Astrocyte of the spinal cord (primary cell): Measurements from ENCODE around the gene CDH15.

Experiments used
- DNase-seq: peaks from one replicate; pipeline ENCODE4 v3.0.0; 2011; ENCODE audit warnings: low read depth, low spot score
- H3K4me3 ChIP-seq: 2 replicates; pipeline ENCODE4 v1.5.1; 2011; ENCODE audit warnings: low read depth, mild to moderate bottlenecking, low read length, moderate library complexity
- CTCF ChIP-seq: IDR thresholded peaks from 2 replicates; pipeline ENCODE4 v1.5.1; 2012; ENCODE audit warnings: low read depth, mild to moderate bottlenecking, low read length, inconsistent platforms
- in situ Hi-C: cut with HindIII; loops from 2 replicates; pipeline ENCODE4 v1.10.0; 2017; ENCODE audit warnings: low sequenced_read_pairs

CDH15 gene

GRCh38 chr16:89144681-89145080 lies 26.9 kb upstream of the CDH15 start:
- in situ Hi-C loops = no loop called here
- TF ChIP-seq CTCF = no peak
- no peak overlapping the region for H3K4me3 ChIP-seq
- no peak for DNase-seq

GRCh38 chr16:89145406-89146161 lies 26.0 kb upstream of the CDH15 start:
- in situ Hi-C loops = no loop called here
- no peak for TF ChIP-seq CTCF
- no peak overlapping the region for H3K4me3 ChIP-seq
- DNase-seq = no peak

GRCh38 chr16:89146211-89147005 lies 25.1 kb upstream of the CDH15 start:
- in situ Hi-C loops = no loop called here
- DNase-seq = no peak
- TF ChIP-seq CTCF = no peak
- H3K4me3 ChIP-seq = no peak overlapping the region

- in situ Hi-C loops = no loop called here
- no peak for TF ChIP-seq CTCF
- DNase-seq = no peak
Measured at GRCh38 chr16:89147085-89147817, 24.3 kb upstream of the CDH15 start.

GRCh38 chr16:89149386-89149785 lies 22.2 kb upstream of the CDH15 start:
- no peak for TF ChIP-seq CTCF
- in situ Hi-C loops = no loop called here
- no peak for DNase-seq
- H3K4me3 ChIP-seq = no peak overlapping the region

More at GRCh38 chr16:89147085-89147817, 24.3 kb upstream of the CDH15 start:
- no peak overlapping the region for H3K4me3 ChIP-seq

- no peak overlapping the region for H3K4me3 ChIP-seq
- in situ Hi-C loops = no loop called here
- DNase-seq = no peak
- TF ChIP-seq CTCF = no peak
Measured at GRCh38 chr16:89150090-89150835, 21.3 kb upstream of the CDH15 start.
